ENCODE results near the gene TCN1.

DNA sequence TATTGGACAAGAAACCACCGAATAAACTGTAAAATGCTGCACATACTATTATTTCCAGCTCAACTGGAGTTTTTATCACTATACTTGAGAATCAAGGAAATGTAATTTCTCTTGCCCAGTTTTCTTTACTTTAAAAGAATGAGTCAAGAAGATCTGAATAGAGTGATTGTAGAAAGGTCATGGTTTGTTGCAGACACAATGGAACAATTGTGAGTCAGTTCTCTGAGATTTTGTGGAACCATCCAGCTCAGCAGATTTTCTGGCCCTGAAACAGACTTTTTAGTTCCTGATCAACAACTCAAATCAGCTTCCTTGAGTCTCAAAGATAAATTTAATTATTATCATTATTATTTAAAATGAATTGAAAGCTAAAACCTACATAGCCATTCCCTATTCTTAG, 1.3 kb downstream of the TCN1 start:
- TF ChIP-seq, protein P1, sequence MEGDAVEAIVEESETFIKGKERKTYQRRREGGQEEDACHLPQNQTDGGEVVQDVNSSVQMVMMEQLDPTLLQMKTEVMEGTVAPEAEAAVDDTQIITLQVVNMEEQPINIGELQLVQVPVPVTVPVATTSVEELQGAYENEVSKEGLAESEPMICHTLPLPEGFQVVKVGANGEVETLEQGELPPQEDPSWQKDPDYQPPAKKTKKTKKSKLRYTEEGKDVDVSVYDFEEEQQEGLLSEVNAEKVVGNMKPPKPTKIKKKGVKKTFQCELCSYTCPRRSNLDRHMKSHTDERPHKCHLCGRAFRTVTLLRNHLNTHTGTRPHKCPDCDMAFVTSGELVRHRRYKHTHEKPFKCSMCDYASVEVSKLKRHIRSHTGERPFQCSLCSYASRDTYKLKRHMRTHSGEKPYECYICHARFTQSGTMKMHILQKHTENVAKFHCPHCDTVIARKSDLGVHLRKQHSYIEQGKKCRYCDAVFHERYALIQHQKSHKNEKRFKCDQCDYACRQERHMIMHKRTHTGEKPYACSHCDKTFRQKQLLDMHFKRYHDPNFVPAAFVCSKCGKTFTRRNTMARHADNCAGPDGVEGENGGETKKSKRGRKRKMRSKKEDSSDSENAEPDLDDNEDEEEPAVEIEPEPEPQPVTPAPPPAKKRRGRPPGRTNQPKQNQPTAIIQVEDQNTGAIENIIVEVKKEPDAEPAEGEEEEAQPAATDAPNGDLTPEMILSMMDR (IDR thresholded peaks at IDR 0.05) = no peak
- no peak for TF ChIP-seq EZH2 (IDR thresholded peaks at IDR 0.05)
